ENCODE results near the gene PPM1B.
"Not testable (repeated sequence)": the region's sequence is repeated elsewhere in the genome, so short reads cannot be mapped to it uniquely, and the experiment has no call there.

The PPM1B gene

GRCh38 chr2:44170311-44170717 lies 1.6 kb downstream of the PPM1B start:
- Histone ChIP-seq H3K4me2 (ENCODE audit: low read length) (peak overlapping the region; percentile 78), H3K79me2 (peaks cover 33% of the 10 kb centered on the region), H3K9me3 (ENCODE audit: control insufficient read depth, low read length) (no peaks in the 10 kb centered on the region), H3K4me3 (ENCODE audit: low read depth, low read length) (peak overlapping the region; percentile 91), H3K4me1 (peaks cover 6% of the 10 kb centered on the region), H2AFZ (no peak overlapping the region), H3K27ac (peak overlapping the region; percentile 50), H3K9ac (no peak overlapping the region), H3K27me3 (ENCODE audit: control insufficient read depth, insufficient read depth, low read length) (no peaks in the 10 kb centered on the region), H3K36me3 (ENCODE audit: control insufficient read depth, insufficient read depth, low read length) (no peaks in the 10 kb centered on the region)
- TF ChIP-seq CTCF (IDR thresholded peaks at IDR 0.05): no peak

- Histone ChIP-seq H3K79me2 (peaks cover 39% of the 10 kb centered on the region), H3K9me3 (ENCODE audit: control insufficient read depth, low read length) (no peaks in the 10 kb centered on the region), H3K36me3 (ENCODE audit: control insufficient read depth, insufficient read depth, low read length) (no peaks in the 10 kb centered on the region), H3K4me1 (peaks cover 6% of the 10 kb centered on the region), H3K27ac (peak overlapping the region; percentile 50), H3K4me3 (ENCODE audit: low read depth, low read length) (peak overlapping the region; percentile 91), H2AFZ (no peak overlapping the region), H3K27me3 (ENCODE audit: control insufficient read depth, insufficient read depth, low read length) (no peaks in the 10 kb centered on the region), H3K9ac (no peak overlapping the region), H3K4me2 (ENCODE audit: low read length) (peak overlapping the region; percentile 78)
- no peak for TF ChIP-seq CTCF (IDR thresholded peaks at IDR 0.05)
Observed at GRCh38 chr2:44171018-44171417, 2.3 kb downstream of the PPM1B start.

GRCh38 chr2:44171442-44171841 lies 2.8 kb downstream of the PPM1B start:
- H3K27me3 ChIP-seq (ENCODE audit: control insufficient read depth, insufficient read depth, low read length); H3K4me2 ChIP-seq (ENCODE audit: low read length); H3K36me3 ChIP-seq (ENCODE audit: control insufficient read depth, insufficient read depth, low read length); H3K4me1 ChIP-seq; H3K9me3 ChIP-seq (ENCODE audit: control insufficient read depth, low read length); H3K27ac ChIP-seq; H3K9ac ChIP-seq; H2AFZ ChIP-seq: not testable (repeated sequence)
- H3K79me2 ChIP-seq: peaks cover 44% of the 10 kb centered on the region
- peak overlapping the region; percentile 91 for H3K4me3 ChIP-seq (ENCODE audit: low read depth, low read length)

- Histone ChIP-seq H3K4me3 (ENCODE audit: low read depth, low read length) (no peak overlapping the region), H3K79me2 (peaks cover 54% of the 10 kb centered on the region), H3K9me3 (ENCODE audit: control insufficient read depth, low read length) (no peaks in the 10 kb centered on the region), H3K4me2 (ENCODE audit: low read length) (no peak overlapping the region), H3K27ac (no peak overlapping the region), H2AFZ (no peak overlapping the region), H3K4me1 (peaks cover 6% of the 10 kb centered on the region), H3K9ac (no peak overlapping the region), H3K36me3 (ENCODE audit: control insufficient read depth, insufficient read depth, low read length) (no peaks in the 10 kb centered on the region), H3K27me3 (ENCODE audit: control insufficient read depth, insufficient read depth, low read length) (no peaks in the 10 kb centered on the region)
- no peak for TF ChIP-seq CTCF (IDR thresholded peaks at IDR 0.05)
Observed at GRCh38 chr2:44172576-44172975, 3.9 kb downstream of the PPM1B start.

- H3K36me3 ChIP-seq (ENCODE audit: control insufficient read depth, insufficient read depth, low read length): no peaks in the 10 kb centered on the region
- no peak for TF ChIP-seq CTCF (IDR thresholded peaks at IDR 0.05)
- H3K27ac ChIP-seq: no peak overlapping the region
- H3K9me3 ChIP-seq (ENCODE audit: control insufficient read depth, low read length): no peaks in the 10 kb centered on the region
- H3K9ac ChIP-seq: no peak overlapping the region
- H3K4me2 ChIP-seq (ENCODE audit: low read length): no peak overlapping the region
- H2AFZ ChIP-seq: no peak overlapping the region
- peaks cover 7% of the 10 kb centered on the region for H3K4me1 ChIP-seq
- H3K79me2 ChIP-seq: peaks cover 76% of the 10 kb centered on the region
- no peak overlapping the region for H3K4me3 ChIP-seq (ENCODE audit: low read depth, low read length)
- no peaks in the 10 kb centered on the region for H3K27me3 ChIP-seq (ENCODE audit: control insufficient read depth, insufficient read depth, low read length)
Observed at GRCh38 chr2:44178950-44179349, 10.3 kb downstream of the PPM1B start.

All from parathyroid adenoma (tissue), 2 donors.